Measurements from ENCODE around the gene P2RX3. TPM values are rescaled to one million over a fixed set of nuclear protein-coding genes. Genes with fewer than 3 reads are reported as not detected.

The P2RX3 gene
- total RNA-seq, result not detected in 2 replicates

GRCh38 chr11:57338142-57338541, at the start of gene P2RX3:
Gene P2RX3 (plus strand): TSS chr11:57338352. CDS start chr11:57338551, 199 bp downstream.

GRCh38 chr11:57324886-57325734, 13.0 kb upstream of the P2RX3 start, which contains the start of gene TNKS1BP1:
Gene TNKS1BP1 (minus strand): TSS chr11:57324952. CDS start chr11:57321885, 3,067 bp downstream.

GRCh38 chr11:57335343-57336110, 2.6 kb upstream of the P2RX3 start, which contains the start of gene SSRP1:
Gene SSRP1 (minus strand): TSS chr11:57335892. CDS start chr11:57335121, 771 bp downstream.

GRCh38 chr11:57380975-57381374, 42.8 kb downstream of the P2RX3 start, which contains the start of gene PRG3:
Gene PRG3 (minus strand): TSS chr11:57381150. CDS start chr11:57380708, 442 bp downstream.

GRCh38 chr11:57390535-57390934, 52.4 kb downstream of the P2RX3 start, which contains the start of gene PRG2:
Gene PRG2 (minus strand): TSS chr11:57390650. CDS start chr11:57389944, 706 bp downstream.

Other genes starting within 250 kb of the P2RX3 start
- not detected in 2 replicates for gene LRRC55, start 156.4 kb upstream of the P2RX3 start, total RNA-seq
- gene APLNR, start 101.1 kb upstream of the P2RX3 start, total RNA-seq, result not detected in 2 replicates
- 63.8 and 76.7 TPM in 2 replicates for gene TNKS1BP1, start 13.4 kb upstream of the P2RX3 start, total RNA-seq
- 46.3 and 85.6 TPM in 2 replicates for gene SSRP1, start 2.5 kb upstream of the P2RX3 start, total RNA-seq
- gene PRG3, start 42.8 kb downstream of the P2RX3 start, total RNA-seq, result not detected in 2 replicates
- gene PRG2, start 52.3 kb downstream of the P2RX3 start, total RNA-seq, result 0.09 and 0.89 TPM in 2 replicates
- 38.6 and 49.6 TPM in 2 replicates for gene SLC43A3, start 88.8 kb downstream of the P2RX3 start, total RNA-seq
- 0.05 TPM in 1 of 2 replicates, not detected in the other for gene RTN4RL2, start 122.2 kb downstream of the P2RX3 start, total RNA-seq
- 12.5 and 17.8 TPM in 2 replicates for gene SLC43A1, start 177.3 kb downstream of the P2RX3 start, total RNA-seq
- 14.1 and 22.6 TPM in 2 replicates for gene TIMM10, start 192.4 kb downstream of the P2RX3 start, total RNA-seq
- gene SMTNL1, start 199.2 kb downstream of the P2RX3 start, total RNA-seq, result not detected in 2 replicates
- gene UBE2L6, start 229.3 kb downstream of the P2RX3 start, total RNA-seq, result 31.2 and 33.7 TPM in 2 replicates